T-helper 1 cell treated with Interleukin-12 subunit alpha and Interleukin-12 subunit beta and Interleukin-4 antibody, amounts not matched to agents 30 ng/mL and 1 ng/mL, for 36 hours (primary cell): ENCODE results near the gene EVPL. TPM values are rescaled to one million over a fixed set of nuclear protein-coding genes. Genes with fewer than 3 reads are reported as not detected.
"Not testable (repeated sequence)": the region's sequence is repeated elsewhere in the genome, so short reads cannot be mapped to it uniquely, and the experiment has no call there.

Experiments used
- intact Hi-C: fragments of 100-400 bp; cut with micrococcal nuclease; formaldehyde crosslinking; loops from one replicate; pipeline ENCODE4 v1.15.1; 2024
- total RNA-seq: library from RNA; stranded (reverse); gene quantifications from 2 replicates; pipeline ENCODE4 v1.2.3, GENCODE V29; 2022

Gene EVPL
- 0.02 and 0.07 TPM in 2 replicates for total RNA-seq

DNA sequence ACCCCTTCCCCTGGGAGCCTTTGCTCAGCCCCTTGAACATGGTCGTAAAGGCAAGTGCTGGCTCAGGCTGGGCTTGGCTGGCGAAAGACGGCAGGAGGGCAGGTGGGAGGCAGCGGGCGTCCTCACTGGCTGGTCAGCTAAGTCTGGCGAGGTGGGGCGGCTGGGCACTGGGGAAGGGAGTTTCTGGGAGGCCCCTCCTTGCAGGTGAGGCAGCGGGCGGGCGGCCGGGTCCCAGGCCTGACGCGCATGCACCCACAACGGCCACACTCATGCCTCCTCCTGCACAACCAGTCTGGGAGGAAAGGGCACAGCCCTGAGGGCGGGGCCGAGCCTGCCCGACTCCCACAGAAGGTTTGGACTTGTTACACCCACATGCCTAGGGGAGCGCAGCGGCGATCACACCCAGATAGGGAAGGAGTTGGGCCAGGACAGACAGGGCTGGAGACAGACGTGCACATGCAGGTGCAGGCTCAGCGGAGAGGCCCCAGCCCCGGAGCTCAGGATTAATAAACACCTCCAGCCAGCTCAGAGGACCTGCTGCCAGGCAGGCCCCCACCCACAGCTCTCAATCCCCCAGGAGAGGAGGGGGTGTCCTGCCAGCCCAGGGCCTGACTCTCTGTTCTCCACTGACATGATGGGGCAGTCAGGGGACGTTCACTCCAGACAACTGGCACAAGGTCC is at the start of gene EVPL:
Gene EVPL (minus strand): TSS at position 148 of the 681 bp plus-strand sequence. CDS start 108 bp downstream, at position 40.
- intact Hi-C loops, result no loop called here

DNA sequence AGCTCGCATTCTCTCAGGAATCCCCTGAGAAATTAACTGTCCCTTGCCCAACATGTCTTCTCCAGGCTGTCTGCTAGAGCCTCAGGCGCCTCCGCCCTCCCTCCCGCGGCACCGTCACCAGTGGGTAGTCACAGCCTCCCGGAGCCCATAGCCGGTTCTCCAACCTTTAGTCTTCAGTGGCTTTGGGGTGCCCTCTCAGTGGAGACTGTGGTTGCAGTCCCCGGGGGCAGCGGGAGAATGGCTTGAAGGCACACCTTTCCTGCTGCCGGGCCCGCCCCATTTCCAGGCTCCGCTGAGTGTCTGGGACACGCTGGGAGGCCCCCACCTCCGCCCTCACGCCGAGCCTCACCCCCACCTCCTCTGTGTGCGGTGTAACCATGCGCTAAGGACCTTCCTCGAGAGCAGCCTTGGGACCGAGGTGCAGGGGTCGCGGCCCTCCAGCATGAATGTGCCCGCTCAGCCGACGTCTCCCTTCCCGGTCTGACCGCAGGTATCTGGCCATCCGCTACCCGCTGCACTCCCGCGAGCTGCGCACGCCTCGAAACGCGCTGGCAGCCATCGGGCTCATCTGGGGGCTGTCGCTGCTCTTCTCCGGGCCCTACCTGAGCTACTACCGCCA is 49.1 kb upstream of the EVPL start:
- intact Hi-C loops, result loop anchor here (10.0 kb wide), 1 partner anchor 171 kb away; the partner anchor contains the start of gene MRPL38

- intact Hi-C loops, result loop anchor here (10.0 kb wide), 1 partner anchor 171 kb away; the partner anchor contains the start of gene MRPL38
These were observed 48.4 kb upstream of the EVPL start for GRCh38 chr17:76075364-76076145.

GRCh38 chr17:76074390-76075363 is 47.6 kb upstream of the EVPL start, which contains the start of gene GALR2:
Gene GALR2, plus strand, starts transcription at chr17:76074781. Its CDS starts 103 bp downstream, at chr17:76074884.
- intact Hi-C loops, result loop anchor here (10.0 kb wide), 1 partner anchor 170 kb away; the partner anchor contains the start of gene MRPL38

- intact Hi-C loops, result loop anchor here (1.0 to 10.0 kb wide), 4 partner anchors 31 to 282 kb away; partner anchors contain the start of genes ACOX1, EXOC7, MRPL38 and TEN1
These were observed 45.2 kb upstream of the EVPL start, which contains the start of gene SRP68 for GRCh38 chr17:76072148-76072858. Gene SRP68, minus strand, starts transcription at chr17:76072517. Its CDS starts 26 bp downstream, at chr17:76072491.

DNA sequence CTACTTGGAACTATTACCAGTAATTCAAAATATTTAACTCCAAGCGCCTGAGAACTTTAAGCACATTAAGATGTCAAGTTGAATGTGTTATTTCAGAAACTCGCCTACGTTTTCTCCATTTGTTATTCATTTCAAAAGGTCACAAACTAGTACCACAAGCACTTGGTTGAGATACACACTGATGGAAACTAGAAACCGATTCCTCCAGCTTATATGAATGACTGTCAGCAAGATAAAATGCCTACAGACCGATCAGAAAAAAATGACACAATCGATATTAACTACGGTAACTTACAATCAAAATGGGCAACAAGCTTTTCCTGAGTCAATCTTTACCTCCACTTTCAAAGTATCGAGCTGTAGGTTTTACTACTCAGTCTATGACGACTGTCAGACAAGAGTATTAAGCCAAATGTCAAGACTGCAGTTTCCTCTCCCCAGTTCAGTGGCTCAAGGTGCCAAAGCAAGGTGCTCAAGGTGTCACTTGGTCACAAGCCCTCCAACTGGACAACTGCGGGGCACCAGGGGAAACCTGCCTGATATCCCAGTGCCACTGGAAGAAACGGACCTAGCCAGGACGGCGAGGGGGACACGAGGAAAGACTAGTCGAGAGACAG is 44.5 kb upstream of the EVPL start:
- intact Hi-C loops, result loop anchor here (1.0 to 10.0 kb wide), 4 partner anchors 32 to 283 kb away; partner anchors contain the start of genes ACOX1, EXOC7, MRPL38 and TEN1

- intact Hi-C loops, result no loop called here
These were observed 38.7 kb upstream of the EVPL start for GRCh38 chr17:76065775-76066174.

GRCh38 chr17:76063875-76064546 is 36.9 kb upstream of the EVPL start:
- intact Hi-C loops, result no loop called here

- intact Hi-C loops, result not testable (repeated sequence)
These were observed 31.2 kb upstream of the EVPL start for GRCh38 chr17:76058264-76058663.

DNA sequence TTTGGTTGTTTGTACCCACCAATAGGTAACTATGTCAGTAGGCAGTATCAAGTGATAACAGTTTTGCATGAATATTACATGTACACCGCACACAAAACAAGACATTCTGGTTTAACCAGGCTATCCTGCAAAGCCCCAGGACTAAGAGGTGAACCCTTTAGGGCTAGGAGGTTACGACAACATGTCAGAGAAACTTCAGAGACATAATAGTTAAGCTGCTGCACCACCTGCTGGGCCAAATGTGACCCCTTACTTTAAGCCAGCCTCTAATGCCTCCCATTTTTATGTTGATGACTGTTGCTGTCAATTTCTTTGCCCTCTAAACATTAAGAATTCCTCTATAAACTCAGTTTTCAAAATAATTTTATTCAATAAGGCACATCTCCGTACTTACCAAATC is 29.8 kb upstream of the EVPL start:
- intact Hi-C loops, result no loop called here

- intact Hi-C loops, result no loop called here
These were observed 27.0 kb upstream of the EVPL start for GRCh38 chr17:76054112-76054476.

DNA sequence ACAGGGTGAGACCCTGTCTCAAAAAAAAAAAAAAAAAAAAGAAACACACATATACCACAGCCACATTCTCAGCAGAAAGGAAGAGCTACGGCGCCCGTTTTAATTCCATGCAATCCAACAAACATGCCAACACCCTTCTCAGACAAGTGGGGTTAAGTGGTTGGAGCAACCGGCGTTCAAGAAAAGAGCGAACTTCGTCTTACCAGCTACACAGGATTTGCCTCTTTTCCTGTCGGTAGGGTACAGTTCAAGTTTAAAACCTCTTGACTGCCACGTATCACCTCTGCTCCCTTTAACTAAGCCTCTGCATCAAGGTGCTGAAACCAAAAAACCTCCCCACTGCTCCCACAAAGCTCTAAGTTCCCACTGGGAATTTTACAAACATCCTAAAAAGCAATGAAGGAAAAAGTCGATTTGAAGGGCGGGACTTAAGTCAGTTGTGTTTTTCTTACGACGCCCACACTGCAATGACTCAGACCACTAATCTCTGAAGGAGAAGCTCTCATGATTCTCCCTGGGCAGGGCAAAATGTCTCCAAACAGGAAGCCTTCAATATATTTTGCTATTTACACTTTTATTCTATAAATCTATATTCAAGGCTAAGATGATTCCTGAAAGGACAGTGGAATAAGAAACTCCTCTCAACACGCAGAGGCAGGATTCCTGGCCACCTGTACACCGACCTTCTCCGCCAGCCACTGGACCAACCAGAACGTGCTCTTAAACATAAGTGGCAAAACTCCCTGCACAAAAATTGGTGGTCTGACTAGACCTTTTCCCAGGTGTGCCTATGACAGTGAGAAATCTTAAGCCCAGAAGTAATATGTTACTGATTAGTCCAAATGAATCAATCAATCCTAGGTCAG is 26.4 kb upstream of the EVPL start:
- intact Hi-C loops, result no loop called here

GRCh38 chr17:76051561-76051960 is 24.5 kb upstream of the EVPL start:
- intact Hi-C loops, result no loop called here

DNA sequence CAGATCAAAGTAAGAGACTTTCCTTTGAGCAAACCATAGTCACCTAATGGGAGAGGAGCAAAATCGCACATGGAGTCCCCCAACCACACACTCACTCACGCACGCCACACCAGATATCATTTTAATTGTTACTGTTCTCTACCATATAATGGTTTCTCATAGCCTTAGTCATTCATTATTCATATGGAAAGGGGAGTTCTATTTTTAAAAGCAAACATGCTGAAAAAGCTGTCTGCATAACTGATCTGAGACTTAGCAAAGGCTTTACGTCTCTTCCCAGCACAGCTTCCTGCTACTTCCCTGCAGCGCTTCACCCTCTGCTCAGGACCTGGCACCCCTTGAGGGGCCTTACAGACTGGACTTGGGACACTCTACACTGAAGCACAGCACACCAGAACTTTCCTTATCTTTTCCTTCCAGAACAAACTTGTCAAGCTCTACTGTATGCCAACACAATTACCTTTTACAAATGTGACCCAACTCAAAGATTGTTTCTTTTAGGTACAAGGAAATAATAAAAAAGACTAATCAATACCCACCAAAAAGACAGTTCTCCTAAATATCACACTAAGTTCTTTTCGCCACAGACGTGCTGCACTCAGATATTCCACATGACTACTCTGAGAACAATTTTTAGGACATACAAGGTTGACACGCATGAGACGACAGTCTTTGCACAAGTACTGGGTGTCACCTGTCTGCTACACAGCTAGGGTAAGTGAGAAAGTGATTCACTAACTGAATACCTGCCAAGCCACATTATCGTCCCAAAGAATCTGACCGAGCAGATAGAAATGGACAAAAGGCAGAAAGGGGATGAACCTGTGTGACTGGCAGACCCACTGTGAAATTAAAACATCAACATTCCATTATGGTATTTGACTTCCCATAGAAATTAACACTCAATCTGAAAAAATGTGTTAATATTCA is 23.7 kb upstream of the EVPL start:
- intact Hi-C loops, result no loop called here

GRCh38 chr17:76049836-76050537 is 22.9 kb upstream of the EVPL start:
- intact Hi-C loops, result no loop called here

GRCh38 chr17:76049239-76049638 is 22.1 kb upstream of the EVPL start:
- intact Hi-C loops, result no loop called here
